HL-60 (cell line): Measurements from ENCODE around the gene NETO2.

Experiments
- GABPA ChIP-seq: IDR thresholded peaks from 2 replicates; pipeline ENCODE4 v1.6.1; 2012; ENCODE audit warnings: low read depth
- POLR2AphosphoS5 ChIP-seq: IDR thresholded peaks from 2 replicates; pipeline ENCODE4 v1.6.1; 2012; ENCODE audit warnings: low read depth
- REST ChIP-seq: IDR thresholded peaks from 2 replicates; pipeline ENCODE4 v1.6.1; 2012; ENCODE audit warnings: low read depth; ENCODE audit not compliant: insufficient replicate concordance
- TF ChIP-seq, protein P1 (sequence below): IDR thresholded peaks from one replicate; pipeline ENCODE4 v1.5.1; 2011; ENCODE audit warnings: low read length, control low read depth, inconsistent platforms; ENCODE audit not compliant: insufficient read depth

DNA sequence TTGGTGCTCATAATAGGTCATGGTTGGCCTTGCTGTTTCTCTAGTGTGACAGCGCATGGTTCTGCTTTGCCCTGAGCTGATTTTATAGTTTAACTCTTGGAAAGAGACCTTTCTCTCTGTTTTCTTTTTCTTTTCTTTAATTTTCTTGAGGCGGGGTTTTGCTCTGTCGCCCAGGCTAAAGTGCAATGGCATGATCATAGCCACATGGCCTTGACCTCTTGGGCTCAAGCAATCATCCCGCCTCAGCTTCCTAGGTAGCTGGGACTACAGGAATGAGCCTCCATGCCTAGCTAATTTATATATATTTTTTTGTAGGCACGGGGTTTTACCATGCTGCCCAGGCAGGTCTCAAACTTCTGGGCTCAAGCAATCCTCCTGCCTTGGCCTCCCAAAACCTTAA lies 89.8 kb downstream of the NETO2 start:
- TF ChIP-seq, protein P1, sequence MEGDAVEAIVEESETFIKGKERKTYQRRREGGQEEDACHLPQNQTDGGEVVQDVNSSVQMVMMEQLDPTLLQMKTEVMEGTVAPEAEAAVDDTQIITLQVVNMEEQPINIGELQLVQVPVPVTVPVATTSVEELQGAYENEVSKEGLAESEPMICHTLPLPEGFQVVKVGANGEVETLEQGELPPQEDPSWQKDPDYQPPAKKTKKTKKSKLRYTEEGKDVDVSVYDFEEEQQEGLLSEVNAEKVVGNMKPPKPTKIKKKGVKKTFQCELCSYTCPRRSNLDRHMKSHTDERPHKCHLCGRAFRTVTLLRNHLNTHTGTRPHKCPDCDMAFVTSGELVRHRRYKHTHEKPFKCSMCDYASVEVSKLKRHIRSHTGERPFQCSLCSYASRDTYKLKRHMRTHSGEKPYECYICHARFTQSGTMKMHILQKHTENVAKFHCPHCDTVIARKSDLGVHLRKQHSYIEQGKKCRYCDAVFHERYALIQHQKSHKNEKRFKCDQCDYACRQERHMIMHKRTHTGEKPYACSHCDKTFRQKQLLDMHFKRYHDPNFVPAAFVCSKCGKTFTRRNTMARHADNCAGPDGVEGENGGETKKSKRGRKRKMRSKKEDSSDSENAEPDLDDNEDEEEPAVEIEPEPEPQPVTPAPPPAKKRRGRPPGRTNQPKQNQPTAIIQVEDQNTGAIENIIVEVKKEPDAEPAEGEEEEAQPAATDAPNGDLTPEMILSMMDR = no peak
- no peak for TF ChIP-seq POLR2AphosphoS5
- no peak for TF ChIP-seq REST
- no peak for TF ChIP-seq GABPA
